IMR-90 (cell line): ENCODE results near the gene MAPRE2. TPM values are rescaled to one million over a fixed set of nuclear protein-coding genes. Genes with fewer than 3 reads are reported as not detected.
A peak's percentile ranks its signal among the peaks of the same experiment; 100 is the strongest.

Experiments
- ATAC-seq: fragments of 200-7000 bp; cut with Tn5 transposase; 2 replicates; pipeline ENCODE4 v1.9.1; 2020; ENCODE audit warnings: low read depth, mild to moderate bottlenecking, moderate library complexity
- BruUV-seq: library from RNA; stranded (reverse); fragments of 400-500 nt; replicated peaks from 2 replicates; lab custom pipeline; 2021; lab: Mats Ljungman, UMichigan
- CTCF ChIA-PET: fragments of 300-600 bp; formaldehyde crosslinking; extraction: SDS; loops from one replicate; lab custom pipeline; 2021; ENCODE audit warnings: antibody characterized with exemption; lab: Yijun Ruan, JAX
- POLR2A ChIA-PET: fragments of 300-600 bp; sonication (Branson Sonifier 250); formaldehyde crosslinking; loops from one replicate; lab custom pipeline; 2022; ENCODE audit warnings: antibody characterized with exemption; ENCODE audit not compliant: unreplicated experiment; lab: Charles Lee
- DNase-seq: peaks from one replicate; pipeline ENCODE4 v3.0.0; 2013
- H2AFZ ChIP-seq: replicated peaks from 2 replicates; pipeline ENCODE3; 2013; ENCODE audit warnings: low read length, mild to moderate bottlenecking; ENCODE audit not compliant: poor library complexity
- H2AK5ac ChIP-seq: 2 replicates; pipeline ENCODE4 v1.6.1; 2013; ENCODE audit warnings: low read depth, low read length, inconsistent platforms
- H2AK9ac ChIP-seq: replicated peaks from 2 replicates; pipeline ENCODE3; 2013; ENCODE audit warnings: mild to moderate bottlenecking, low read depth, low read length, moderate library complexity; ENCODE audit not compliant: poor library complexity
- H2BK120ac ChIP-seq: 2 replicates; pipeline ENCODE4 v1.6.1; 2013; ENCODE audit warnings: low read depth, low read length, inconsistent platforms
- H2BK15ac ChIP-seq: 3 replicates; pipeline ENCODE4 v1.6.1; 2013; ENCODE audit warnings: low read depth, low read length, inconsistent platforms
- H2BK20ac ChIP-seq: 2 replicates; pipeline ENCODE4 v1.6.1; 2013; ENCODE audit warnings: low read depth, mild to moderate bottlenecking, inconsistent platforms, low read length, moderate library complexity
- H2BK5ac ChIP-seq: 2 replicates; pipeline ENCODE4 v1.6.1; 2013; ENCODE audit warnings: mild to moderate bottlenecking, low read depth, low read length, inconsistent platforms; ENCODE audit not compliant: poor library complexity, severe bottlenecking
- H3K14ac ChIP-seq: replicated peaks from 2 replicates; pipeline ENCODE4 v1.6.1; 2013; ENCODE audit warnings: low read depth, low read length, inconsistent platforms
- H3K18ac ChIP-seq: 2 replicates; pipeline ENCODE4 v1.6.1; 2013; ENCODE audit warnings: low read depth, low read length, control low read depth
- H3K23ac ChIP-seq: 2 replicates; pipeline ENCODE4 v1.6.1; 2013; ENCODE audit warnings: low read depth, low read length, inconsistent platforms
- H3K27ac ChIP-seq: 2 replicates; pipeline ENCODE4 v1.5.1; 2013; ENCODE audit warnings: mild to moderate bottlenecking, control low read depth, low read length; ENCODE audit not compliant: insufficient read depth
- H3K27me3 ChIP-seq: 2 replicates; pipeline ENCODE4 v1.6.1; 2013; ENCODE audit warnings: low read length; ENCODE audit not compliant: control insufficient read depth, insufficient read depth
- H3K36me3 ChIP-seq: 2 replicates; pipeline ENCODE4 v1.6.1; 2013; ENCODE audit warnings: low read length, mixed read lengths; ENCODE audit not compliant: control insufficient read depth, insufficient read depth
- H3K4ac ChIP-seq: 2 replicates; pipeline ENCODE4 v1.6.1; 2013; ENCODE audit warnings: low read depth, low read length, inconsistent platforms
- H3K4me1 ChIP-seq: 2 replicates; pipeline ENCODE4 v1.6.1; 2013; ENCODE audit warnings: low read length, mixed read lengths; ENCODE audit not compliant: control insufficient read depth, insufficient read depth
- H3K4me2 ChIP-seq: 2 replicates; pipeline ENCODE4 v1.6.1; 2013; ENCODE audit warnings: low read depth, mild to moderate bottlenecking, control low read depth, low read length, moderate library complexity
- H3K4me3 ChIP-seq: 2 replicates; pipeline ENCODE4 v1.5.1; 2013; ENCODE audit warnings: low read depth, mild to moderate bottlenecking, control low read depth, low read length, moderate library complexity; ENCODE audit not compliant: insufficient read depth
- H3K56ac ChIP-seq: 2 replicates; pipeline ENCODE4 v1.6.1; 2013; ENCODE audit warnings: low read length, inconsistent platforms; ENCODE audit not compliant: insufficient read depth; ENCODE audit errors: extremely low read depth
- H3K79me1 ChIP-seq, 2 experiments: 2 replicates each; pipeline ENCODE4 v1.6.1; 2013; ENCODE audit warnings: low read length in 2 of 2, inconsistent platforms in 1 of 2, low read depth in 1 of 2
- H3K9ac ChIP-seq: 2 replicates; pipeline ENCODE4 v1.6.1; 2013; ENCODE audit warnings: low read depth, low read length, control low read depth
- H3K9me1 ChIP-seq: 2 replicates; pipeline ENCODE4 v1.6.1; 2013; ENCODE audit warnings: low read length, inconsistent platforms; ENCODE audit not compliant: insufficient read depth
- H3K9me3 ChIP-seq: 2 replicates; pipeline ENCODE4 v1.6.1; 2013; ENCODE audit warnings: low read length; ENCODE audit not compliant: control insufficient read depth, insufficient read depth
- H4K20me1 ChIP-seq: 2 replicates; pipeline ENCODE4 v1.6.1; 2013; ENCODE audit warnings: low read length, inconsistent platforms; ENCODE audit not compliant: insufficient read depth
- H4K5ac ChIP-seq: 2 replicates; pipeline ENCODE4 v1.6.1; 2013; ENCODE audit warnings: mild to moderate bottlenecking, low read depth, low read length, control low read depth
- H4K8ac ChIP-seq, 2 experiments: 2 replicates each; pipeline ENCODE4 v1.6.1; 2013; ENCODE audit warnings: low read depth in 2 of 2, low read length in 2 of 2, control low read depth in 1 of 2, inconsistent platforms in 1 of 2
- H4K91ac ChIP-seq: 2 replicates; pipeline ENCODE4 v1.6.1; 2013; ENCODE audit warnings: low read depth, low read length, inconsistent platforms; ENCODE audit not compliant: insufficient read depth
- BHLHE40 ChIP-seq: fragments of 150-350 bp; IDR thresholded peaks from 2 replicates; pipeline ENCODE4 v1.6.1; 2016; ENCODE audit warnings: mild to moderate bottlenecking, low read depth, low read length
- CEBPB ChIP-seq: IDR thresholded peaks from 2 replicates; pipeline ENCODE4 v1.6.1; 2012; ENCODE audit warnings: low read depth, low read length, improper control_type of control experiment
- CHD1 ChIP-seq: IDR thresholded peaks from 2 replicates; pipeline ENCODE4 v1.6.1; 2012; ENCODE audit warnings: low read depth, low read length, improper control_type of control experiment
- CTCF ChIP-seq: conservative IDR thresholded peaks from 2 replicates; pipeline ENCODE4 v1.5.1; 2012; ENCODE audit warnings: mild to moderate bottlenecking, low read depth, low read length, improper control_type of control experiment
- FOS ChIP-seq: fragments of 150-350 bp; IDR thresholded peaks from 2 replicates; pipeline ENCODE4 v1.6.1; 2016; ENCODE audit warnings: low read depth, low read length
- MAFK ChIP-seq: IDR thresholded peaks from 2 replicates; pipeline ENCODE4 v1.6.1; 2012; ENCODE audit warnings: low read depth, low read length, improper control_type of control experiment
- MAZ ChIP-seq: IDR thresholded peaks from 2 replicates; pipeline ENCODE4 v1.6.1; 2012; ENCODE audit warnings: low read depth, mild to moderate bottlenecking, low read length, improper control_type of control experiment, moderate library complexity, borderline replicate concordance
- MXI1 ChIP-seq: IDR thresholded peaks from 2 replicates; pipeline ENCODE4 v1.6.1; 2012; ENCODE audit warnings: low read depth, mild to moderate bottlenecking, low read length, moderate library complexity, borderline replicate concordance
- NFE2L2 ChIP-seq: fragments of 150-350 bp; IDR thresholded peaks from 2 replicates; pipeline ENCODE4 v1.6.1; 2016; ENCODE audit warnings: low read depth, mild to moderate bottlenecking, low read length
- POLR2A ChIP-seq: IDR thresholded peaks from 2 replicates; pipeline ENCODE4 v1.6.1; 2012; ENCODE audit warnings: mild to moderate bottlenecking, low read depth, low read length
- RAD21 ChIP-seq: IDR thresholded peaks from 2 replicates; pipeline ENCODE4 v1.6.1; 2012; ENCODE audit warnings: low read length, improper control_type of control experiment
- RCOR1 ChIP-seq: IDR thresholded peaks from 2 replicates; pipeline ENCODE4 v1.6.1; 2012; ENCODE audit warnings: mild to moderate bottlenecking, low read length, improper control_type of control experiment; ENCODE audit not compliant: insufficient replicate concordance
- RFX5 ChIP-seq: IDR thresholded peaks from 2 replicates; pipeline ENCODE4 v1.8.0; 2012; ENCODE audit warnings: low read depth, mild to moderate bottlenecking, low read length, moderate library complexity
- SMC3 ChIP-seq: fragments of 150-350 bp; IDR thresholded peaks from 2 replicates; pipeline ENCODE4 v1.6.1; 2016; ENCODE audit warnings: low read depth, mild to moderate bottlenecking, antibody characterized with exemption, low read length, moderate library complexity
- USF2 ChIP-seq: fragments of 150-350 bp; IDR thresholded peaks from 2 replicates; pipeline ENCODE4 v1.6.1; 2017; ENCODE audit warnings: mild to moderate bottlenecking, antibody characterized with exemption, low read length, low read depth
- WGBS, 2 experiments: methylation state at CpG; one replicate each; pipeline versions ENCODE4 v1.1.5 to v1.1.7; 2013; ENCODE audit warnings: missing lambda C conversion rate in 2 of 2; ENCODE audit not compliant: insufficient read length in 1 of 2; ENCODE audit errors: extremely low coverage in 2 of 2; 5-methylcytosine and 5-hydroxymethylcytosine counted together
- dilution Hi-C: fragments of 300-500 bp; cut with HindIII; formaldehyde crosslinking; loops from one replicate; pipeline ENCODE4 v1.14.3; 2018; ENCODE audit warnings: low sequenced_read_pairs; ENCODE audit not compliant: unreplicated experiment
- in situ Hi-C: fragments of 300-500 bp; cut with MboI; formaldehyde crosslinking; loops from 3 replicates; pipeline ENCODE4 v1.14.3; 2019; ENCODE audit warnings: low sequenced_read_pairs, inconsistent platforms, mixed read lengths
- intact Hi-C: fragments of 100-400 bp; cut with micrococcal nuclease; formaldehyde crosslinking; loops from 2 replicates; pipeline ENCODE4 v1.10.0; 2022
- polyA plus RNA-seq, 3 experiments: library from polyadenylated mRNA; depleted of rRNA; stranded (reverse); fragments of >200 nt; gene quantifications; 2 replicates each; pipeline ENCODE4 v1.2.3, GENCODE V29; 2012; ENCODE audit warnings: low replicate concordance in 1 of 3
- total RNA-seq: library from RNA; depleted of rRNA; stranded (reverse); fragments of >200 nt; gene quantifications from 2 replicates; pipeline ENCODE4 v1.2.3, GENCODE V29; 2012
- TF ChIP-seq, protein P1 (sequence below): fragments of 150-350 bp; IDR thresholded peaks from 2 replicates; pipeline ENCODE4 v1.6.1; 2016; ENCODE audit warnings: low read depth, mild to moderate bottlenecking, low read length, moderate library complexity, borderline replicate concordance

The MAPRE2 gene
- total and polyA plus RNA-seq, 2 of the 4 experiments (the other 2 are of a cell fraction): 19.6 to 23.8 TPM

GRCh38 chr18:35117372-35117771, 76.2 kb downstream of the MAPRE2 start:
- Histone ChIP-seq H3K9ac (no peak overlapping the region), H3K36me3 (no peaks in the 10 kb centered on the region), H3K23ac (no peak overlapping the region), H3K4me2 (no peak overlapping the region), H2BK5ac (no peak overlapping the region), H3K18ac (peak overlapping the region; percentile 60), H2BK15ac (peak overlapping the region; percentile 21; the same call in 1 of the 3 replicates), H4K8ac (peak overlapping the region in 1 of 2 experiments; percentile 27; a peak in 1 of 4 replicates), H3K9me3 (no peaks in the 10 kb centered on the region), H4K5ac (peak overlapping the region; percentile 30; the same call in 1 of the 2 replicates), H3K79me1 (peaks cover 5 to 18% of the 10 kb centered on the region in 2 experiments; a peak in 2 of 4 replicates), H3K56ac (no peak overlapping the region), H3K27me3 (no peaks in the 10 kb centered on the region), H3K4me3 (no peak overlapping the region), H3K4me1 (peaks cover 9% of the 10 kb centered on the region), H4K20me1 (no peaks in the 10 kb centered on the region), H4K91ac (no peak overlapping the region), H2AK5ac (peak overlapping the region; percentile 66; the same call in 1 of the 2 replicates), H2BK20ac (no peak overlapping the region; the same call in 1 of the 2 replicates), H2BK120ac (peak overlapping the region; percentile 71; the same call in 1 of the 2 replicates), H3K14ac (peak overlapping the region; percentile 80), H3K27ac (peak overlapping the region; percentile 56; the same call in 1 of the 2 replicates), H3K9me1 (peaks cover 11% of the 10 kb centered on the region), H2AK9ac (peak overlapping the region; percentile 42), H2AFZ (peak overlapping the region; percentile 71), H3K4ac (peak overlapping the region; percentile 46)
- dilution Hi-C loops: no loop called here
- no TSS peak for BruUV-seq
- ChIA-PET CTCF (no interaction called here), POLR2A (no interaction called here)
- in situ Hi-C loops: no loop called here
- DNase-seq (no peak), ATAC-seq (0 out of 2 replicates have a peak, but pooled peaks have one; percentile 9)
- intact Hi-C loops: no loop called here
- TF ChIP-seq POLR2A: no peak
- no peak for TF ChIP-seq MAFK
- no peak for TF ChIP-seq BHLHE40
- TF ChIP-seq CHD1: no peak
- no peak for TF ChIP-seq RFX5
- TF ChIP-seq FOS: no peak
- TF ChIP-seq USF2: no peak
- TF ChIP-seq SMC3: no peak
- TF ChIP-seq CTCF: no peak
- no peak for TF ChIP-seq MAZ
- no peak for TF ChIP-seq MXI1
- TF ChIP-seq RAD21: no peak
- no peak for TF ChIP-seq CEBPB
- TF ChIP-seq RCOR1: no peak
- TF ChIP-seq, protein P1, sequence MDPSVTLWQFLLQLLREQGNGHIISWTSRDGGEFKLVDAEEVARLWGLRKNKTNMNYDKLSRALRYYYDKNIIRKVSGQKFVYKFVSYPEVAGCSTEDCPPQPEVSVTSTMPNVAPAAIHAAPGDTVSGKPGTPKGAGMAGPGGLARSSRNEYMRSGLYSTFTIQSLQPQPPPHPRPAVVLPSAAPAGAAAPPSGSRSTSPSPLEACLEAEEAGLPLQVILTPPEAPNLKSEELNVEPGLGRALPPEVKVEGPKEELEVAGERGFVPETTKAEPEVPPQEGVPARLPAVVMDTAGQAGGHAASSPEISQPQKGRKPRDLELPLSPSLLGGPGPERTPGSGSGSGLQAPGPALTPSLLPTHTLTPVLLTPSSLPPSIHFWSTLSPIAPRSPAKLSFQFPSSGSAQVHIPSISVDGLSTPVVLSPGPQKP: no peak
- no peak for TF ChIP-seq NFE2L2
- 88% methylated on average over 1 of the region's 6 CpGs; no CpG with 5 or more reads in 1 of the 2 experiments for WGBS, 2 experiments
